ENCODE results near the gene SCGB1C1.
"Not testable (repeated sequence)": the region's sequence is repeated elsewhere in the genome, so short reads cannot be mapped to it uniquely, and the experiment has no call there.

The SCGB1C1 gene

DNA sequence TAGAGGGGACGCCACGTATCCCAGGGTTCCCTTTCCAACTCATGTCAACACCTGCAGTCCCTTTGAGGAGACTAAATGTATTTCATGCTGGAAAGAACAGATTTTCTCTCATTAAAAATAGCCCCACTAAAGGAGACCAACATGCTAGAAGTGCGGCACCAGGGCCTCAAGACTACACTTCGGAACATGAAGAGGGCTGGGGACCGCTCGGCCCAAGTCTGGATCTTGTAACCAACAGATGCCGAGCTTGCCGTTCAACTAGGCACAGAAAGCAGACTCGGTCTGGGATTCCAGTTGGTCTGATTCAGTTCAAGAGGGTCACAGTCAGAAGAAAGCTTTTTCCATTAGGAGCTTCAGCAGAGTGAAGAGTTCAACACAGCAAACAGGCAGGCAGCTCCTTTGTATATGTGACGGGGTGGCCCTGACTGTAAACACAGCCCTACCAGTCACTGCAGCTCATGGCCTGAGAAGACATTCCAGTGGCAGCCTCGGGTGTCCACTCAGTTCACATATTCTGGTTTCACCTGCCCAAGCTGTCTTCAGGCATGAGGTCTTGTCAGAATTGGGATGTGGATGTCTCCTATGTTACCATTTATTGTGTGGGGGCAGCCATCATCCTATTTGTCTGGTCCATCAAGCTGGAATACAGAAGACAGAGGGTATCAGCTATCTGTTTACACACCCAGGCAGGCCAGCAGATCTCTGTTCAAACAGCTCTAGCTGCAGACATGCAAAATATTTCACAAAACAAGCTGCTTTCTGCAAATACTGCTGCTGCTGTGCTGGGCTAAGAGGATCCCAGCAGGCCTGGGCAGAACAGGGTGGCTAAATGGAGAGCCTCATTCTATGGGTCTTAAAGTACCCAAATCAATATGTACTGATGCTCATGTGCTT lies 23.4 kb downstream of the SCGB1C1 start:
- no peak for TF ChIP-seq CTCF (conservative IDR thresholded peaks at IDR 0.05; ENCODE audit: low read length)
- H3K4me3 ChIP-seq (ENCODE audit: low read length), result no peak overlapping the region
- no peak for DNase-seq (ENCODE audit: low read depth)

GRCh38 chr11:217704-218103 lies 24.8 kb downstream of the SCGB1C1 start:
- no peak for DNase-seq (ENCODE audit: low read depth)
- no peak overlapping the region for H3K4me3 ChIP-seq (ENCODE audit: low read length)
- TF ChIP-seq CTCF (conservative IDR thresholded peaks at IDR 0.05; ENCODE audit: low read length), result no peak

GRCh38 chr11:218815-219593 lies 26.1 kb downstream of the SCGB1C1 start:
- DNase-seq (ENCODE audit: low read depth), result no peak
- TF ChIP-seq CTCF (conservative IDR thresholded peaks at IDR 0.05; ENCODE audit: low read length), result no peak
- H3K4me3 ChIP-seq (ENCODE audit: low read length), result no peak overlapping the region

DNA sequence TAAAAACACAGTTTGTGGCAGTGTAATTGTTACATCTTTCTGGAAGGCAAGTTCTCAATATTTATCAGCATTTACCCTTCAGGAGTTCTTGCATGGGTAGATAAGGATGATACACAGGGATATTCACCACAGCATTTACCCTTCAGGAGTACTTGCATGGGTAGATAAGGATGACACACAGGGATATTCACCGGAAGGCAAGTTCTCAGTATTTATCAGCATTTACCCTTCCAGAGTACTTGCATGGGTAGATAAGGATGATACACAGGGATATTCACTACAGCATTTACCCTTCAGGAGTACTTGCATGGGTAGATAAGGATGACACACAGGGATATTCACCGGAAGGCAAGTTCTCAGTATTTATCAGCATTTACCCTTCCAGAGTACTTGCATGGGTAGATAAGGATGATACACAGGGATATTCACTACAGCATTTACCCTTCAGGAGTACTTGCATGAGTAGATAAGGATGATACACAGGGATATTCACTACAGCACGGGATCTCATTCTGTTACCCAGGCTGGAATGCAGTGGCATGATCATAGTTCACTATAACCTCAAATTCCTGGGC lies 27.9 kb downstream of the SCGB1C1 start:
- DNase-seq (ENCODE audit: low read depth), result not testable (repeated sequence)

DNA sequence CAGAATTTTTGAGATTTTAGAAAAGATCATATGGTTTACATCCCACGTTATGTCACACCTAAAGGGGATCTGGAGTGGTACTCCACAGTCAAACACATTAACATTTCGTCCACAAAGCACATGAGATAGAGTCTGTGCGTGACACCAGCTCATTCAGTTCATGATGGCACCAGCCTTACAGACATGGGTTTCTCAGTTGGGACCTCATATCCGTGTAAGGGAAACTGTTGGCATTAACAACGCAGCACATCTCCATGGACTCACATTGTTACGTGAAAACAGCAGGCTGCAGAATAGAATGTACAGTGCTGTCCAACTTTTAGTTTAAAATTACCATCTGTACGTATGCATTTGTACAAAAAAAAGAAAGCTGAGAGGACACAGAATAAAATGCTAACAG lies 28.7 kb downstream of the SCGB1C1 start:
- no peak for DNase-seq (ENCODE audit: low read depth)
- no peak overlapping the region for H3K4me3 ChIP-seq (ENCODE audit: low read length)
- no peak for TF ChIP-seq CTCF (conservative IDR thresholded peaks at IDR 0.05; ENCODE audit: low read length)

More for the DNA sequence above, 27.9 kb downstream of the SCGB1C1 start:
- not testable (repeated sequence) for H3K4me3 ChIP-seq (ENCODE audit: low read length)

DNA sequence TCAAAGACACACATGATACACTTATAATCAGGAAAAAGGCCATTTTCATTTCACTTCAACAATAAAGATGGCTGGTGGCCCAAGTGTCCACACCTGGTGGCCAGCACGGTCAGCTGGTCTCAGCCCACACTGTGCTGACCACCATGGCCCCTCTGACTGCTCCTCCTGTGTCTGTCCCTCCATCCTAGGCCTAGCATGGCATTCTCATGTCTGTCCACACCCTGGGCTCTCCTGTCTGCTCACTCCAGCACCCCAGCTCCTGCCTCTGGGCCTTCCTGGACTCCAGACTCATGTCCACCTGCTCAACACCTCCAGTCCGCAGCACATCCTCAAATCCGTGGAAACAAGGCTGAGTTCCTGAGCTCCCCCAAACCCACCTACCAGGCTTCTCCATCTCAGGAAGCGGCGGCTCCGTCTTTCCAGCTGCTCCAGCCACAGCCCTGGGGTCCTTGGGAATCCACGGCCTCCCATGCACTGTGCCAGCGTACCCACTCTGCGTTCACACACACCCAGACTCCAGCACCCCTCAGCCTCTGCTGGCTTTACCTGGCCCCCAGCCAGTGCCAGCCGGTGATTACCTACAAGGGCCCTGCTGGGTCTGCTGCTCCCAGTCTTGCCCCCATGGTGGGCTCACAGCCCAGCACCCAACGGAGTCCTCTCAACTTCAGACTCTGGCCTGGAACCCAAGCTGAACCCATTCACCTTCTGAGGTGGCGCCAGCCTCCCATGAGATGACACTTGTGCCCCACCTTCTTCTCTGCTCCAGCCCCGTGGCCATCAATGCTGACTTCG lies 29.3 kb downstream of the SCGB1C1 start:
- no peak for DNase-seq (ENCODE audit: low read depth)
- no peak overlapping the region for H3K4me3 ChIP-seq (ENCODE audit: low read length)
- no peak for TF ChIP-seq CTCF (conservative IDR thresholded peaks at IDR 0.05; ENCODE audit: low read length)

All from AG10803 (cell line).